Mucosa of stomach (tissue), 1 donor: ENCODE data around the gene CRACDL.

Experiments
- H3K27me3 ChIP-seq: one replicate; pipeline ENCODE4 v1.7.0; 2013; ENCODE audit warnings: mild to moderate bottlenecking, low read length; ENCODE audit not compliant: control insufficient read depth, insufficient read depth
- H3K36me3 ChIP-seq: one replicate; pipeline ENCODE4 v1.7.0; 2013; ENCODE audit warnings: low read length; ENCODE audit not compliant: control insufficient read depth, insufficient read depth
- H3K4me1 ChIP-seq: one replicate; pipeline ENCODE4 v1.7.0; 2013; ENCODE audit warnings: mild to moderate bottlenecking, low read length; ENCODE audit not compliant: control insufficient read depth, insufficient read depth
- H3K4me3 ChIP-seq: one replicate; pipeline ENCODE4 v1.7.0; 2013; ENCODE audit warnings: low read length
- H3K9ac ChIP-seq: one replicate; pipeline ENCODE4 v1.7.0; 2013; ENCODE audit warnings: mild to moderate bottlenecking, low read length, moderate library complexity
- H3K9me3 ChIP-seq: one replicate; pipeline ENCODE4 v1.7.0; 2013; ENCODE audit warnings: mild to moderate bottlenecking, low read length, moderate library complexity; ENCODE audit not compliant: control insufficient read depth
- donor health status: Pancreatic carcinoma.

Gene CRACDL

GRCh38 chr2:98874186-98874689 is 61.8 kb downstream of the CRACDL start:
- no peaks in the 10 kb centered on the region for H3K36me3 ChIP-seq
- H3K27me3 ChIP-seq = no peaks in the 10 kb centered on the region
- H3K9me3 ChIP-seq = no peaks in the 10 kb centered on the region
- peaks cover 12% of the 10 kb centered on the region for H3K4me1 ChIP-seq
- H3K4me3 ChIP-seq = no peak overlapping the region
- no peak overlapping the region for H3K9ac ChIP-seq

- no peak overlapping the region for H3K9ac ChIP-seq
- H3K36me3 ChIP-seq = no peaks in the 10 kb centered on the region
- H3K4me1 ChIP-seq = peaks cover 22% of the 10 kb centered on the region
- H3K27me3 ChIP-seq = no peaks in the 10 kb centered on the region
- H3K9me3 ChIP-seq = no peaks in the 10 kb centered on the region
- no peak overlapping the region for H3K4me3 ChIP-seq
Observed at GRCh38 chr2:98872526-98872925, 63.5 kb downstream of the CRACDL start.

DNA sequence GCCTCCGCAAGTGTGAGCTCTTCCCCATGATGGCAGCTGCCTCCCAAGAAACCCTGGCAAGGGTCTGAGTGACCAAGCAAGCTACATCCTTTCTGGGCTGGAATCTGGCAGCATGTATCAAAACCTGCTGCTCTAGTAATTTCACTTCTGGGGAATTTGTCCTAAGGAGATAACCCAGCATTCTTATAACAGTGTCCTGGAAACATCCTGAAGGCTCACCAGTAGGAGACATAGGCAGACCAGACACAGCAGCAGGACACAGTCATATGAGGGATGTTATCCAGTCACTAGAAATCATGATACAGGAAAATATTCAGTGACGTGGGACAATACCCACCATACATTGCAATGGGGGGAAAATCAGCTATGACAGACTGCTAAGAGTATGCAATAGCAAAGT is 64.5 kb downstream of the CRACDL start:
- Histone ChIP-seq H3K4me3 (no peak overlapping the region), H3K9me3 (no peaks in the 10 kb centered on the region), H3K4me1 (peaks cover 26% of the 10 kb centered on the region), H3K36me3 (no peaks in the 10 kb centered on the region), H3K9ac (no peak overlapping the region), H3K27me3 (no peaks in the 10 kb centered on the region)

DNA sequence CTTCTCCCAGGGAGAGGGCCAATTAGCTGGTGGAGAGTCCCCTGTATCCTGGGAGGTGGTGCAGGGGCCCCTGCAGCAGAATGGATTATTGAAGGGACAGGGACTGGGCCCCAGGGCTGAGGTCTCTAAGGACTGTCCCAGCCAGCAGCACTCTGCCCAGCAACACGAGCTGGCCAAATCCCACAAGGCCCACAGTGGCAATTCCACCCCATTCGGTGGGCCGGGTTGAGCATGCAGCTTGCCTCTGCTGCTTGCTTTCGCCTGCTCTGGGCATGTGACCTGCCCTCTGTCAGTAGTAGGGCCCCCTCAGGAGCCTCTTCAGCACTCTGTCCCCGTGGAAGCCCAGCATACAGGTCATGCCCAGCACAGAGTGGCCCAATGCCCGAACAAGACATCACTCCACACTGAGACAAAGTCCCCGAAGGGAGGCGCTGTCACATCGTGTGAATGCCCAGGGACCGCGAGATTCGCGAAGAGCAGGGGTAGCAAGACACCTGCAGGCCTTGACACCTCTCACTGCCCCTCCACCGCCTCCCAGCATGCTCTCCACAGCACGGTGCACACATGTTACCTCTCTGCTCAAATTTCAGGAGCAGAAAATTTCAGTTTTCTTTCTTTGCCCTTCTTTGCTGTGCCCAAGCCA is 65.4 kb downstream of the CRACDL start:
- H3K4me3 ChIP-seq = no peak overlapping the region
- no peak overlapping the region for H3K9ac ChIP-seq
- H3K36me3 ChIP-seq = no peaks in the 10 kb centered on the region

DNA sequence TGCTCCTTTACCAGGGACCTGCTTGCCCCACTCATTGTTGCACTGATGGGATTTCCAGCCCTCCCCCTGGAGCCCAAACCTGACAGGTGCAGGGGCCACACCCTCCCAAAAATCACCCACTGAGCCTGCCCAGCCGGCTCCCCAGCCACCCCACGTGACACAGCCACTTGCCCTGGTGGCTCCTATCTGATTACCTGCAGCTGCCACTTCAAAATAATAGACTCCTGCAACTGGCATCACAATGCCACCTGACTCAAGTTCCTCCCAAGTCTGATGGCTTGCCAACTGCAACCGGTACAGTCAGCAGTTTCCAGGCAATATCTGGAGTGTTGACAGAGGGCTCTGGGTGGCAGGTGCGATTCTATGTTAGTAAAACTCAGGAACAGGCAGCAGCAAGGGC is 66.2 kb downstream of the CRACDL start:
- Histone ChIP-seq H3K36me3 (no peaks in the 10 kb centered on the region), H3K9ac (peak overlapping the region; percentile 79), H3K4me1 (peaks cover 31% of the 10 kb centered on the region), H3K4me3 (peak overlapping the region; percentile 67), H3K27me3 (no peaks in the 10 kb centered on the region), H3K9me3 (no peaks in the 10 kb centered on the region)

More for the DNA sequence above, 65.4 kb downstream of the CRACDL start:
- H3K9me3 ChIP-seq = no peaks in the 10 kb centered on the region
- H3K27me3 ChIP-seq = no peaks in the 10 kb centered on the region
- peaks cover 31% of the 10 kb centered on the region for H3K4me1 ChIP-seq

DNA sequence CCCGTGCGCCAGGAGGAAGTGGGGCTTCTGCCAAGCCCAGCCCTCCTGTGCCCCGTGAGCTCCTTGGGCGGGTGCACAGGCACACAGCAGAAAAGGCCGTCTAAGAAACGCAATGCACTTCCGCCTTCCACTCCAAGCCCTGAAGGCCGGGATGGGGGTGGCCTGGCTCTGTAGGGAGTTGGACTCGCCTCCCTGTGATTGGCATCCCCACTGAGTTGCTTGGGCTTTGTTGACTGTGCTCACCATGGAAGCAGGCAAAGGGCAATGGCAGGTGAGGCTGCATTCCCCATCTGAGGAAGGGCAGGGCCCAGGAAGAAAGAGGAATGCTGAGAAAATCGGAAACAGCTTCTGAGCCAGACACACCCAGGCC is 66.8 kb downstream of the CRACDL start:
- Histone ChIP-seq H3K4me1 (peaks cover 31% of the 10 kb centered on the region), H3K4me3 (peak overlapping the region; percentile 67), H3K9me3 (no peaks in the 10 kb centered on the region), H3K9ac (peak overlapping the region; percentile 79), H3K27me3 (no peaks in the 10 kb centered on the region), H3K36me3 (no peaks in the 10 kb centered on the region)

DNA sequence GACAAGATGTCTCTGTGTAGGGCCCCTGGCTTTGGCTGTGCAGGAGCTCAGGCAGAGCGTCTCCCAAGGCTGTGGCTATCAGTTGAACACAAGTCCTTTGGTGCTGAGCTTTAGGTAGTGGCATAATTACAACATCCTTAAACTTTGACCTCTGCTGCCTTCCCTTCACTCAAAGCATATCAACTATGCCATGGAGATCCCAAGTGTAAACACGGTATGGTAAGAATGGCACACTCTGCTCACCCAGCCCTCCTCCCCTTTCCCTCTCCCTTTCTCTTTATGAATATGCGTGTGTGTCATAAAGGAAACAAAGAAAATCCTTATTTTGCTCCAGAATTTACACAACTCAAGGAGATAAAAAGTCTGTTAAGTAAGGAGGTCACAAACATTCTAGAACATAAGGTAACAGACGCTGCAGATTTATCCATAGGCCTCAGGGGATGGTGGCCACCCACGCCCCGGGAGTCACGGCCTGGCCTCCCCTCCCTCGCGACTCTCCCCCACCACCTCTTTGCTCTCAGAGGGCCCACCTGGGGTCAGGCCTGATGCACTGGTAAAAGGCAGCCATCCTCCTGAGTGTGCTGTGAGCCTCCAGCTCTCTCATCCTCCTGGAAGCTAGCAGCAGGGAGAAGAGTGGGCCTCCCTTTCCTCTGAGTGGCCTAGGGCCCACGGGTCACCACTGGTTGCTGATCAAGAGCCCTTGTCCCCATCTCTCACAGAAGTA is 67.3 kb downstream of the CRACDL start:
- Histone ChIP-seq H3K9ac (peak overlapping the region; percentile 79), H3K36me3 (no peaks in the 10 kb centered on the region), H3K27me3 (no peaks in the 10 kb centered on the region), H3K4me1 (peaks cover 31% of the 10 kb centered on the region), H3K9me3 (no peaks in the 10 kb centered on the region), H3K4me3 (peak overlapping the region; percentile 67)

- Histone ChIP-seq H3K27me3 (no peaks in the 10 kb centered on the region), H3K36me3 (no peaks in the 10 kb centered on the region), H3K9me3 (no peaks in the 10 kb centered on the region), H3K4me3 (peak overlapping the region; percentile 67), H3K9ac (no peak overlapping the region), H3K4me1 (peaks cover 31% of the 10 kb centered on the region)
Observed at GRCh38 chr2:98867539-98868309, 68.3 kb downstream of the CRACDL start.

DNA sequence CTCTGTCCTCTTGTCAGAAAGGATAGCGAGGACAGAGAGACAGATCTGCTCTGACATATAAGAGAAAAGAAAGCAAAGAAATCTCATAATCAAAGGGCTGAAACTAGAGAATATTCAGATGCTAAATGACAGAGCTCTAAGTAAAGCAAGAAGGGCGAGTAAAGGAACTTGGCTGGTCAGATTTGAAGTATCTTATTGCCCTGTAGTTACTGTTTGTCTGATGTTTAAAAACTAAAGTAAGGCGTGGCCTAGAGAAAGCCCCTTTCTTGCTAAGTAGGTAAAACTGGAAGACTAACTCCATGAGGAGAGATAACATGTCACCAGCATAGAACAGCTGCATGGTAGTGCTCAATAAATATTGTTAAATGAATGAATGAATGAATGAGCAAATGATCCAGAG is 70.0 kb downstream of the CRACDL start:
- no peaks in the 10 kb centered on the region for H3K9me3 ChIP-seq
- no peaks in the 10 kb centered on the region for H3K36me3 ChIP-seq
- H3K27me3 ChIP-seq = no peaks in the 10 kb centered on the region
- no peak overlapping the region for H3K4me3 ChIP-seq
- H3K9ac ChIP-seq = no peak overlapping the region
- peaks cover 30% of the 10 kb centered on the region for H3K4me1 ChIP-seq

DNA sequence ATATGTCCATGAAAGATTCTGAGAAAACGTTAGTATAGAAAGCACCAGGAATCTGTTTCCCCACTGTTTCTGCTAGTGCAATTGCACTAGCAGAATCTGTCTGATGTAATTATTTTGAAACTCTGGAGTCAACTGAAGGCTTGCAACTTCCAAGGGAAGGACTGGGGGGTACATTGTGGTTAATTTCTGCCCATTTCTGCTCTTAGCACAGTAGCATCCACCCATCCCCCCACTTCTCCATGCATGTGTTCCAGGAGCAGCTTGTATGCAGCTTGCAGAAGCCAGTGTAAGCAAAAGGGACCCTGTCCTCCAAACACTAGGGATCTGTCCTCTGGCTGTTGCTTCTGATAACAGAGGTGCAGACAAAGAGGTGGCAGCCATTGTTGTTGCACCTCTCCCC is 74.4 kb downstream of the CRACDL start:
- H3K27me3 ChIP-seq = no peaks in the 10 kb centered on the region
- H3K36me3 ChIP-seq = no peaks in the 10 kb centered on the region
- H3K9me3 ChIP-seq = no peaks in the 10 kb centered on the region
- peaks cover 5% of the 10 kb centered on the region for H3K4me1 ChIP-seq
- no peak overlapping the region for H3K4me3 ChIP-seq
- H3K9ac ChIP-seq = no peak overlapping the region

GRCh38 chr2:98859323-98859722 is 76.7 kb downstream of the CRACDL start:
- no peaks in the 10 kb centered on the region for H3K9me3 ChIP-seq
- H3K9ac ChIP-seq = no peak overlapping the region
- H3K4me3 ChIP-seq = no peak overlapping the region
- no peaks in the 10 kb centered on the region for H3K4me1 ChIP-seq
- H3K27me3 ChIP-seq = no peaks in the 10 kb centered on the region
- H3K36me3 ChIP-seq = no peaks in the 10 kb centered on the region

DNA sequence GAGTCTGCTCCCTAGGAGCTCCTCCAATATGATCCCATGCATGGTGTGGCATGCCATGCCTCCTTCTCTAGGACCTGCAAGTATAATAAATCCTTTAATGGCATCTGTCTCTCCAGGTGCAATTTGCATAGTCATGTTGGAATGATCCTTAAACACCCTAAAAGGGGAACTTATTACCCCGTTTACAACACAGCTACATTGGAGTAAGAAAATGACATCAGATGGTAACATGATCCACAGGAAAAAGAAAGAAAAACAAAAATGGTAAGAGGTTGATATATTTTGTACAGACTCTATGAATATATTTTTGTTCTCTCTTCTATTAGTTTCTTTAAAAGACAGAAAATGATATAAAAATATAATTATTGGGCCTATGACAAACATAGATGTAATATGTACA is 79.0 kb downstream of the CRACDL start:
- Histone ChIP-seq H3K9ac (no peak overlapping the region), H3K4me3 (no peak overlapping the region), H3K4me1 (no peaks in the 10 kb centered on the region), H3K9me3 (no peaks in the 10 kb centered on the region), H3K27me3 (no peaks in the 10 kb centered on the region), H3K36me3 (no peaks in the 10 kb centered on the region)
